Measurements from ENCODE around the gene STAG1.

GRCh38 chr3:136778865-136779264 lies 26.7 kb upstream of the STAG1 start:
- TF ChIP-seq CTCF (IDR thresholded peaks at IDR 0.05): no peak
- no peak for TF ChIP-seq POLR2AphosphoS5 (IDR thresholded peaks at IDR 0.05; ENCODE audit: low read depth, low read length)
- no peak for TF ChIP-seq REST (IDR thresholded peaks at IDR 0.05; ENCODE audit: insufficient read depth in 1 of 2, low read depth in 2 of 2, low read length in 1 of 2)
- no peak for TF ChIP-seq SIN3A (IDR thresholded peaks at IDR 0.05; ENCODE audit: borderline replicate concordance, insufficient read depth, low read depth, low read length)

All from Panc1 (cell line).